ENCODE data around the gene PRSS50.
"Not testable (repeated sequence)": the region's sequence is repeated elsewhere in the genome, so short reads cannot be mapped to it uniquely, and the experiment has no call there.

- not testable (repeated sequence) for TF ChIP-seq POLR2A (IDR thresholded peaks at IDR 0.05; ENCODE audit: low read length); GATA1 (IDR thresholded peaks at IDR 0.05; ENCODE audit: low read depth, low read length)
Observed at GRCh38 chr3:46739565-46739964, 21.9 kb upstream of the PRSS50 start.

Data from erythroblast (primary cell).